ENCODE results near the gene BRD1.
A peak's percentile ranks its signal among the peaks of the same experiment; 100 is the strongest.

BRD1 gene

DNA sequence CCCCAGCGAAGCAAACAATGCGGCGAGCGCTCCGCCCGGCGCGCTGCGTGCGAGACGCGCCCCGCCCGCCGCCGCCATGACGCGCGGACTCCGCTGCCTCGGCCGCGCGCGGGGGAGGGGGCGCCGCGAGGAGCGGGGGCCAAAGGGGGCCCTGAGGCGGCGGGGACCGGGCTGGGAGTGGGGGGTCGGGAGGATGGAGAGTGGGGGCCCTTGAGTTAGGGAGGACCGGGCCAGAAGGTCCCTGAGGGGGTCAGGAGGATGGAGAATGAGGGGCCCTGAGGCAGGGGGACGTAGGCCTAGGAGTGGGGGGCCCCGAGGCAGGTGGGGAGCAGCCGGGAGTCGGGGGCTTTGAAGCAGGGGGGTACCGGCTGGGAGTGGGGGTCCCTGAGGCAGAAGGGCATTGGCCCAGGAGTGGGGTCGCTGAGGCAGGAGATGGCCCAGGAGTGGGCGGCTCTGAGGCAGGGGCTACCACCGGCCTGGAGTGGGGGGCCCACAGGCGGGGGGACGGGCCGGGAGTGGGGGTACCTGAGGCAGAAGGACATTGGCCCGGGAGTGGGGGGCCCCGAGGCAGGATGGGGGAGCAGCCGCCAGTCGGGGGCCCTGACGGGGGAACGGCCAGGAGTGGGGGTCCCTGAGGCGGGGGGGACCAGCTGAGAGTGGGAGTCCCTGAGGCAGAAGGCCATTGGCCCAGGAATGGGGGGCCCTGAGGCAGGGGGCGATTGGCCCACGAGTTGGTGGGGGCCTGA is at the start of gene BRD1:
Gene BRD1, minus strand, starts transcription at position 21 of the 746 bp plus-strand sequence. CDS start 3,556 bp downstream, outside the sequence.
- DNase-seq: peak; percentile 78

GRCh38 chr22:49873228-49873940 is 45.7 kb upstream of the BRD1 start:
- no peak for DNase-seq

GRCh38 chr22:49872347-49872746 is 44.7 kb upstream of the BRD1 start:
- DNase-seq: no peak

GRCh38 chr22:49871482-49871881 is 43.8 kb upstream of the BRD1 start:
- DNase-seq: no peak

- no peak for DNase-seq
These were observed 42.4 kb upstream of the BRD1 start for GRCh38 chr22:49869845-49870712.

- DNase-seq: no peak
These were observed 41.6 kb upstream of the BRD1 start for GRCh38 chr22:49869086-49869830.

DNA sequence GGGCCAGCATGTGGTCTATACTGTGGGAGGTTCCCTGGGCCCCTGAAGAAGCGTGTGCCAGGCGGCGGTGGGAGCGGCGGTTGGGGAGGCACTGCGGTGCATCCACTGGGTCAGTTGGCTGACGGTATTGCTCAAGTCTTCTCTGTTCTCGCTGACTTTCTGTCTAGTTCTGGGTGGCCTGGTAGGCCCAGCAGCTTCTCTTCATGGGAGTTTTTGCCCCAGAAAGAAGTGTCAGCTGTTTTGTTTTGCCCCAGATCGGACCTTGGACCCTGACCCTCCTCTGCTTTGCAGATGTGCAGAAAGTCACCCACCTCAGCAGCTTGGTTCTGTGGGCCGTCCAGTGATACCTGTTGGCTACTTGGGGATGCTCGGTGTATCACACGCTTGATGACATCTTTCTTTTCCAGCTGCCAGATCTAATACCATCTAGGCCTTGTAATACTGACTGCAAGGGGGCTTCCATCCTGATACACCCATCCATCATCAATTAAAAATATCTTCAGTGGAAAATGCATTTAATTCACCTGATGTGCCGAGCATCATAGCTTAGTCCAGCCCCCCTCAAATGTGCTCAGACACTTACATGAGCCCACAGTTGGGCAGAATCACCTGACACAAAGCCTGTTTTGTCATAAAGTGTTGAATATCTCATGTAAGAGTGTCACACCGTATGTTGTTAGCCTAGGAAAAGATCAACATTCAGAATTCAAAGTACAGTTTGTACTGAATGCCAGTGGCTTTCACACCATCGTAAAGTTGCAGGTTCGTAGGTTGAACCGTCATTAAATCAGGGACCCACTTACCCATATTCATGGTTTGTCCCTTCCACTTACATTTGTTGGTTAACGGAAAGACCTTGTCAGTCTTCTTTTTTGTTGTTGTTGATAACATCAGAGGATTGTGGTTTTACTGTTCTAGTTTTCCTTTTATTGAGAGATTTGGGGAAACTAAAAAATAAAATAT is 39.9 kb upstream of the BRD1 start:
- no peak for DNase-seq

DNA sequence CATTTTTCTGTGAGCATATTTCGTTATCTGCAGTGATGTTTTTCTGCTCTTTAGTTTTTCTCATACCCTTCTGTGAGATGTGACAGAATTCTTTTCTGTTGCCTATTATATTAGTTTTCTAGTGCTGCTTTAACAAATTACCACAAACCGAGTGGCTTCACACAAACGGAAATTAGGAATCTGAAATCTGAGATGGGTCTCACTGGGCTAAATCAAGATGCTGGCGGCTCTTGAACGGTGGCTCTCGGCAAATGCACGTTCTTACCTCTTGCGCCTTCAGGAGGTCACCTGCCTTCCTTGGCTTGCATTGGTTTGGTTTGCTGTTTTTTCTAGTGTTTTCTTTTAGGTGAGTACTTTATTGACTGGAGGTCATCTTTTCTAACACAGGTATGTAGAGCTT is 39.0 kb upstream of the BRD1 start:
- DNase-seq: no peak

DNA sequence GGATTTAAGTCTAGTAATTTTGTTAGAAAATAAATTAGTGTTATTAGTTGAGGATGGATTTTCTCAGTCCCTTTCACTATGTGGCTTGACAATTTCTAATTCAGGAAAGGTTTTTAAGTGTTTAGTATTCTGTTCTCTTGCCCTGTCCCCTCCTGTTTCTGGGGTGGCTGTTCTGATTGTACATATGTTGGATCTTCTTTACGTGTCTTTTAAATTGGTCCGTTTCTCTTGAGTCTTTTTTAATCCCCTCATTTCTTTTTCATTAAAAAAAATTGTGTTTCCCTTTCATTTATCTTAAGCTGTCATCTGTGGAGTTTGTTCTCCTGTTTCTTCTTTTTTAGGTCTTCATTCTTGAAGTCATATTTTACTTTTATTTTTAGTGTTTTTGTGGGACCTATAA is 38.5 kb upstream of the BRD1 start:
- DNase-seq: no peak

GRCh38 chr22:49865156-49865555 is 37.5 kb upstream of the BRD1 start:
- DNase-seq: no peak

DNA sequence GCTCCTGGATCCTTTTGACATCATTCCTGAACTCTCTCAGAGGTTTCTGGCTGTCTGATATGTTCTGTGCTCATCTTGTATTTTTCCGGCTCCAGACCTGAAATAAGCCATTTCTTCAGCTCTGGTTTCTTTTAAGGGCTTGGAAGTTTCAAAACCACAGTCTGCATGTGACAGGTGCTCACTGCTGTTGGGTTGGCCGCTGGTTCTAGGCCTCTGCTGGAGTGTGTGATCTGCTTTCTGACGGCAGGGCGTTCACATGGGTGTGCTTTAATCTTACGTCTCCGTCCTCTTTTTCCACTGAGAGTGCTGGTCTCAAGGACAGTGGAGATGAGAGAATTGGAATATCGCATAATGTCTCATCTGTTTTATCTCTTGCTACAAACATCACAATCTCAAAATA is 36.3 kb upstream of the BRD1 start:
- DNase-seq: no peak

DNA sequence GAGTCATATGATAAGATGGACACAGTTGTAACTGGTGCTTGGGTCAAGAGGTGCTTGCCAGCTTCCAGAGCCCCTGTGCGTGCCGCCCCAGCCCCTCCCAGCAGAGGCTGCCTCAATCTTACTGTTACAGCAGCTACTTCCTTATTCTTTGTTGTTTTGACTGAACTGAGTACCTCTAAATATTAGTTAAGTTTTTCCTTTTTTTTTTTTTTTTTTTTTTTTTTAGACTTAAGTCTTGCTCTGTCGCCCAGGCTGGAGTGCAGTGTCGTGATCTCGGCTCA is 34.8 kb upstream of the BRD1 start:
- DNase-seq: no peak

DNA sequence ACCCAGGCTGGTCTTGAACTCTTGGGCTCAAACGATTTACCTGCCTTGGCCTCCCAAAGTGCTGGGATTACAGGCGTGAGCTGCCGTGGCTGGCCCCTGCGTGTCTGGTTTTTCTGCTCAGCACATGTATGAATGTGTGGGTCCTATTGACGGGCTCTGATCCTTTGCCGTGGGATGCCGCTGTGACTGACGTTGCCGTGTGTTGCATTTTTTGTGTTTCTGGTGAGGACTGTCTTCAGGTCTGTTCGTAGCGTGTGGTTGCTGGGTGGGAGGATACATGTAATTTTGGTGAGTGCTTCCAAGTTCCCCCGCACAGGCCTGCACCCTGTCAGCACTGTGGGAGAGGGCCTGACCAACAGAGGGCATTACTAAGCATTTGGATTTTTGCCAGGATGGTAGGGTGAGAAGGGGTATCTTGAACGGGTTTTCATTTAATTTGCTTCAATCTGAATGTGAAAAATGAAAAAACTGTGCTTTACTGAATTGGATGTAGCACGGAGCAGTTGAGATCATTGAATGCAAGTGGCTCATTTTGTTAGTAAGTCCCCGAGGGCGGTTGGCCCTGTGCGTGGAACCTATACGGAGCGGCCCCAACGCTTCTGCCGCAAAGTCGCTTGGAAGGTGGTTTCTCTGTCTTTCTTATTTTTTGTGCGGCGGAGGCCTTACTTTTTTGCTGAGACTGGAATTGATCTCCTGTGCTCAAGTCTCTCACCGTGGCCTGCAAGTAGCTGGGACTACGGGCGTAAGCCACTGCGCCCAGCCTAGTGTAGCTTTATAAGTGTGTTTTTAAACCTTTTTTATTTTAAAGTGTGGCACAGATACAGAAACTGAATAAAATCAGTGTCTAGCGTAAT is 34.2 kb upstream of the BRD1 start:
- DNase-seq: no peak

DNA sequence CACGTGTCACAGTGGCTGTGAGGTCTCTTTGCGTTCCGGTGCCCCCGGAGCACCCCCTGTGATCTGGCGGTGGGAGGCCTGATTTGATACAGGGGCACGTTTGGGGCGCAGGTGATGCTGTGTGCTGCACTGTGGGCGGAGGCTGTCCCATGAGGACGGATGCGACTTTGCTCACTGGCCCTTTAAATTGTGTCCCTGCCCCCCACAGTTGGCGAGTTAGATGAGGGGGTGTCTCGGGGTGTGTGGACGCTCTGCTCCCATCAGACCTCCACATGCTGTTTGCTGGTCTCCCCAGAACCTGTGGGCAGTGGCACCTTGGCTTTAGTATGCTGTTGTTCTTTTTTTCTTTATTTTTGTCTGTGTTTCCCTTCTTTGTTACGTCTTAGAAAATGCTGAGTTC is 31.2 kb upstream of the BRD1 start:
- DNase-seq: no peak

GRCh38 chr22:49856766-49857618 is 29.3 kb upstream of the BRD1 start:
- no peak for DNase-seq

GRCh38 chr22:49856343-49856742 is 28.7 kb upstream of the BRD1 start:
- DNase-seq: no peak

- DNase-seq: no peak
These were observed 27.7 kb upstream of the BRD1 start for GRCh38 chr22:49855251-49855911.

DNA sequence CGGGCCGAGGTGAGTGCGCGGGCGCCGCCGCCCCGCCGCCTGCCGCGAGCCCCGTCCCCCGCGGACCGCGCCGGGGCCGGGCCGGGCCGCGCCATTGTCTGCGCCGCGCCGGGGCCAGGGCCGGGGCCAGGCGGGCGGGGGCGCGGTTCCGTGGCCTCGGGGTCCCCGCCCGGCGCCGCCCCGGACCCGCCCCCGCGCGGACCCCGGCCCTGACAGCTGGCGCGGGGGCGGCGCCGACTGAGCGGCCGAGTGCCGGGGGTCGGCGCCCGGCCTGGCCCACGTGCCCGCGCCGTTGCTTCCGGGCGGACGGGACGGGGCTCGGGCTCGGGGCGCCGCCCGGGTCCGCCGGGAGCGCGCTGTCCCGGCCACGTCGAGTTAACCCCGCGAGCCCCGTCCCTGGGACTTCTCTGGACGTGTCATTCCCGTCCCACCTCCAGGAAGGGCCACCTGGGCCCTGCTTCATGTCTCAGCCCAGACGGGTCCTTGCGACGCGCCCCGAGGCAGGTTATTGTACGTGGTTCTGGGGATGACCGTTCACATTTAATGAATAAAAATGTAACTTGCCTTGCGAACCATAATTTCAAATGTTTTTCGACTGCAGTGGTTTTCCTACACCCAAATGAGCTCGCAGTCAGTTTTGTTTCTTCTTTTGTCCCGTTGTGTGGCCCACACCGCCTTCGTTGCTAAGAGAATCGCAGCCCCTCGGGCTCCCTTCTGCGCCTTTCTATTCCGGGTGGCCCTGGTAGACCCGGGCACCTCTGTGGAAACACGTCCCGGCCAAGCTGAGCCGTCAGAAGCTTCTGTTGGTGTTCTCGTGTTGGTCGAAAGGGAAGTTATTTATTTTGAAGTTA is 26.5 kb upstream of the BRD1 start:
- DNase-seq: peak; percentile 13

Data from fibroblast of skin of right biceps (primary cell).